CD4-positive, CD25-positive, alpha-beta regulatory T cell (primary cell): ENCODE measurements around the gene VAV3. TPM values are rescaled to one million over a fixed set of nuclear protein-coding genes. Genes with fewer than 3 reads are reported as not detected.
"Not testable (repeated sequence)": the region's sequence is repeated elsewhere in the genome, so short reads cannot be mapped to it uniquely, and the experiment has no call there.

Experiments used
- ATAC-seq, 2 donors: fragments of 150-1000 bp; cut with Tn5 transposase; one replicate each; pipeline ENCODE4 v1.10.0; 2021; ENCODE audit warnings: low read depth in 2 of 2, moderate number of reproducible peaks in 2 of 2, moderate library complexity in 1 of 2
- DNase-seq, 3 donors: peaks; one replicate each; pipeline versions ENCODE4 v3.0.0 to v3.0.0-alpha.2; 2012 to 2022; ENCODE audit warnings: mixed read lengths in 1 of 3
- H3K27ac ChIP-seq: one replicate; pipeline ENCODE4 v1.7.0; 2013; ENCODE audit warnings: mild to moderate bottlenecking, low read length; ENCODE audit not compliant: insufficient read depth, poor library complexity, severe bottlenecking
- H3K27me3 ChIP-seq: one replicate; pipeline ENCODE4 v1.7.0; 2013; ENCODE audit warnings: low read length; ENCODE audit not compliant: control insufficient read depth, insufficient read depth
- H3K36me3 ChIP-seq: one replicate; pipeline ENCODE4 v1.7.0; 2013; ENCODE audit warnings: mild to moderate bottlenecking, low read length, moderate library complexity; ENCODE audit not compliant: control insufficient read depth, insufficient read depth
- H3K4me1 ChIP-seq: 2 replicates; pipeline ENCODE4 v1.7.0; 2013; ENCODE audit warnings: mild to moderate bottlenecking, low read length; ENCODE audit not compliant: insufficient read depth, control insufficient read depth, poor library complexity, severe bottlenecking
- H3K4me3 ChIP-seq: one replicate; pipeline ENCODE4 v1.7.0; 2013; ENCODE audit warnings: low read depth, mild to moderate bottlenecking, low read length, moderate library complexity
- H3K9me3 ChIP-seq, 2 experiments: 1 replicate in 1 of 2; 2 replicates in 1 of 2; pipeline ENCODE4 v1.7.0; 2013; ENCODE audit warnings: low read length in 2 of 2, mild to moderate bottlenecking in 1 of 2, moderate library complexity in 1 of 2; ENCODE audit not compliant: control insufficient read depth in 2 of 2
- H3K27ac Mint-ChIP-seq, 3 donors: one replicate each; pipeline ENCODE4 v1.8.0; 2020 to 2022; ENCODE audit warnings: mild to moderate bottlenecking in 3 of 3, mixed read lengths in 3 of 3, moderate library complexity in 2 of 3
- H3K27me3 Mint-ChIP-seq: one replicate; pipeline ENCODE4 v1.8.0; 2022; ENCODE audit warnings: mild to moderate bottlenecking, mixed read lengths
- H3K36me3 Mint-ChIP-seq: one replicate; pipeline ENCODE4 v1.8.0; 2020; ENCODE audit warnings: mixed read lengths
- H3K4me1 Mint-ChIP-seq, 4 donors: one replicate each; pipeline ENCODE4 v1.8.0; 2020 to 2022; ENCODE audit warnings: mixed read lengths in 4 of 4, mild to moderate bottlenecking in 1 of 4
- H3K4me3 Mint-ChIP-seq, 4 donors: one replicate each; pipeline ENCODE4 v1.8.0; 2020 to 2022; ENCODE audit warnings: mild to moderate bottlenecking in 4 of 4, mixed read lengths in 4 of 4, moderate library complexity in 3 of 4
- H3K9me3 Mint-ChIP-seq, 7 donors: one replicate each; pipeline ENCODE4 v1.8.0; 2020 to 2022; ENCODE audit warnings: mixed read lengths in 7 of 7, mild to moderate bottlenecking in 3 of 7, moderate library complexity in 2 of 7
- polyA plus RNA-seq, 4 donors: library from polyadenylated mRNA; unstranded; fragments of 300-500 nt; fragmentation: Illumina TruSeq; gene quantifications; one replicate each; pipeline ENCODE4 v1.2.3, GENCODE V29; 2021
- total RNA-seq: library from RNA; stranded (reverse); gene quantifications from one replicate; pipeline ENCODE4 v1.2.3, GENCODE V29; 2022

VAV3 gene
- total and polyA plus RNA-seq, 5 donors from 2014 or later: 6.2 to 21.5 (median 11.1) TPM

DNA sequence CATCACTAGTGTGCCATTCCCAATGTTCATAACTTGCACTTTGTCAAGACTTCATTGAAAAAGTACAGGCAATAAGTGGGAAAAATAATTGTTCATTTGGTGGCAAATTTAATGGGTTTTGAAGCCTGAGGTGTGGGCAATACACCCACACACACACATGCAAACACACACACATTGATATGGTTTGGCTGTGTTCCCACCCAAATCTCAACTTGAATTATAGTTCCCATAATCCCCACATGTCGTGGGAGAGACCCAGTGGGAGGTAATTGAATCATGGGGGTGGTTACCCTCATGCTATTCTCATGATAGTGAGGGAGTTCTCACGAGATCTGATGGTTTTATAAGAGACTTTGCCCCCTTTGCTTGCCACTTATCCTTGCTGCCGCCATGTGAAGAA is 39.9 kb upstream of the VAV3 start:
- H3K36me3 Mint-ChIP-seq, H3K4me3 ChIP-seq, H3K9me3 Mint-ChIP-seq, H3K27ac Mint-ChIP-seq, ATAC-seq, H3K27me3 Mint-ChIP-seq, H3K4me1 ChIP-seq, DNase-seq, H3K4me1 Mint-ChIP-seq, H3K27me3 ChIP-seq, H3K36me3 ChIP-seq, H3K27ac ChIP-seq, H3K9me3 ChIP-seq, H3K4me3 Mint-ChIP-seq: not testable (repeated sequence)

DNA sequence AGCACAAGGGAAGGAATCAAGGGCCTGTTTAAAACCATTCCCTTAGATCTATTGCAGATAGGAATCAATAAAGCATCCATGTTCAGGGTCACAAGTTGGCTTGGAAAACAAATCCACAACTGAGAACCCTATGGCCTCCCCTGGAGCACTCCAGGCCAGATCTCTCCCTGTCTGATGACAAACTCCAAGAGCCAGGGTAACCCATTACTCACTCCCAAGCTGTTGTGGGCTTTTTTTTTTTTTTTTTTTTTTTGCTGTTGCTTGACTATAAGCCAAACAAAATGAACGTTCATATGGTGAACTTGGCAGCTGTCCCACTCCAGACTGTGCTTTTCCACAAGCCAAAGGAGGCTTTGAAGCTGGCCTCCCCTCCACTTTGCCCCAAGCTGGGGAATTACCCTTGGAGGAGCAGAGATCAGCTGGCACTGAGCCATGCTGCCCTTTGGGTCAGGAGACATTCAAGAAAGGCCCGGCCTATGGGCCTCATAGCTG is 35.7 kb upstream of the VAV3 start:
- peaks cover 0 to 2% (median 0%) of the 10 kb centered on the region in 7 donors for H3K9me3 Mint-ChIP-seq
- H3K4me3 Mint-ChIP-seq: no peak overlapping the region
- ATAC-seq (no peak), DNase-seq (no peak)
- Histone ChIP-seq H3K36me3 (no peaks in the 10 kb centered on the region), H3K27ac (no peak overlapping the region), H3K4me3 (no peak overlapping the region), H3K27me3 (no peaks in the 10 kb centered on the region), H3K4me1 (no peaks in the 10 kb centered on the region), H3K9me3 (no peaks in the 10 kb centered on the region)
- no peaks in the 10 kb centered on the region for H3K4me1 Mint-ChIP-seq
- H3K36me3 Mint-ChIP-seq: peaks cover 3% of the 10 kb centered on the region
- peak overlapping the region in 1 of 3 donors; percentile 16 for H3K27ac Mint-ChIP-seq
- H3K27me3 Mint-ChIP-seq: no peaks in the 10 kb centered on the region

DNA sequence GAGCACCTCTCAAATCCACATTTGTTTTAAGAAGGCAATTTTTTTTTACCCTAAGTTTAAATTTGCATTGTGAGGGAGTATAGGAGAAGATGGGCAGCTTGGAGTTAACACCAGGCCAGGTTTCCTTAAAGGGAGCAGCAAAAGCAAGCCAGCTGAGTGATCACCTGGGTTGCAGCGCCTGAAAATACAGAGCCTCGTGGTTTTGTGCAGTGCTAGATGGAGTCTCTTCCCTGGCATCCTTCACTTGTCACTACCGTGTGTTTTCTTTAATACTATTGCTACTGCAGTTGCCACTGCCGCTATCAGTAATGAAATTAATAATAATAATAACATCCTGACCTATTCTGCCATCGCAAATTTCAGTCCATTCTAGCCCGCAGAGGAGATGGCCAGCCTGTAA is 35.2 kb upstream of the VAV3 start:
- H3K9me3 ChIP-seq: no peaks in the 10 kb centered on the region

DNA sequence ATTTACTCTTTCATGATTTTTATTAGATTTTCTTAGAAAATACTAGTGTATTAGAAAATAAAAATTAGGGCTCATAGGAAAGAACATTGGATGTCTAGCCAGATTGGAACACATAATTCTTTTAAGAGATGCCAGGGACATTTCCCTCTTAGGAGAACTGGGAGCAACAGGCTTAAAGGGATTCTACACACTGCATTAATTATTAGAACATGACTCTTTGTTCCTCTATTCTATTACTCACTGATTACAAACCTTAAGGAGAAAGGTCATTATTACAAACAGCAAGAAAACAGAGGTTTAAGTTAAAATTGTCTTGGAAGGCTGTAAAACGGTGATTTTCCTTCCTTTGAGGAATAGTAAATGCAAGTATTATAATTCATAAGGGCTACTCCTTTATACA is 32.9 kb upstream of the VAV3 start:
- H3K36me3 Mint-ChIP-seq: peaks cover 3% of the 10 kb centered on the region

More for the DNA sequence above, 35.2 kb upstream of the VAV3 start:
- Mint-ChIP-seq H3K27ac (no peak overlapping the region), H3K4me1 (no peaks in the 10 kb centered on the region), H3K9me3 (peaks cover 0 to 1% (median 0%) of the 10 kb centered on the region in 7 donors), H3K27me3 (no peaks in the 10 kb centered on the region), H3K36me3 (peaks cover 3% of the 10 kb centered on the region), H3K4me3 (no peak overlapping the region)
- Histone ChIP-seq H3K27ac (no peak overlapping the region), H3K36me3 (no peaks in the 10 kb centered on the region), H3K4me1 (no peaks in the 10 kb centered on the region), H3K4me3 (no peak overlapping the region), H3K27me3 (no peaks in the 10 kb centered on the region)
- ATAC-seq: no peak
- no peak for DNase-seq

DNA sequence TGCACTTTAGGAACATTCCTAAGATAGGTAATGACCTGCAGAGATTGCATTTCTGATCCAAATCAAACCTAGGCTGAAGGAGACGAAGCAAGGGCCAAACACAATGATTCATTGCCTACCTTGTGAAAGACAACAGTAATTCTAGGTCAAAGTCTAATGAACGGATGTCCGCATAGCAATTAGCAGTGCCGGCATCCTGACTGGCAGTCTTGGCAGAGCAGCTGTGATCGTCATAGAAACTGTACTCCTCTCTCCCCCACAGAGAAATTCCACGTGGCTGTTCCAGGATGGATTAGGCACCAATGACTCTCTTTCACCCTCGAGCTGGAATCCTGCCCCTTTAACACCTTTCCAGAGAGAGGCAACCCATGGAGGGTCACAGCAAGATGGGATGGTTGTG is 28.9 kb upstream of the VAV3 start:
- Histone ChIP-seq H3K4me3 (no peak overlapping the region), H3K4me1 (no peaks in the 10 kb centered on the region), H3K27me3 (no peaks in the 10 kb centered on the region), H3K36me3 (no peaks in the 10 kb centered on the region), H3K27ac (no peak overlapping the region), H3K9me3 (no peaks in the 10 kb centered on the region)
- no peaks in the 10 kb centered on the region for H3K4me1 Mint-ChIP-seq
- ATAC-seq (no peak), DNase-seq (no peak)
- H3K4me3 Mint-ChIP-seq: no peak overlapping the region
- H3K27me3 Mint-ChIP-seq: no peaks in the 10 kb centered on the region
- no peak overlapping the region for H3K27ac Mint-ChIP-seq
- H3K9me3 Mint-ChIP-seq: peaks cover 0 to 3% (median 0%) of the 10 kb centered on the region in 7 donors
- no peaks in the 10 kb centered on the region for H3K36me3 Mint-ChIP-seq

More for the DNA sequence above, 32.9 kb upstream of the VAV3 start:
- Histone ChIP-seq H3K27me3 (no peaks in the 10 kb centered on the region), H3K9me3 (no peaks in the 10 kb centered on the region), H3K36me3 (no peaks in the 10 kb centered on the region), H3K27ac (no peak overlapping the region), H3K4me3 (no peak overlapping the region), H3K4me1 (no peaks in the 10 kb centered on the region)
- Mint-ChIP-seq H3K27me3 (no peaks in the 10 kb centered on the region), H3K4me3 (no peak overlapping the region), H3K9me3 (peaks cover 0 to 1% (median 0%) of the 10 kb centered on the region in 7 donors), H3K27ac (no peak overlapping the region), H3K4me1 (no peaks in the 10 kb centered on the region)
- no peak for ATAC-seq
- DNase-seq: no peak

DNA sequence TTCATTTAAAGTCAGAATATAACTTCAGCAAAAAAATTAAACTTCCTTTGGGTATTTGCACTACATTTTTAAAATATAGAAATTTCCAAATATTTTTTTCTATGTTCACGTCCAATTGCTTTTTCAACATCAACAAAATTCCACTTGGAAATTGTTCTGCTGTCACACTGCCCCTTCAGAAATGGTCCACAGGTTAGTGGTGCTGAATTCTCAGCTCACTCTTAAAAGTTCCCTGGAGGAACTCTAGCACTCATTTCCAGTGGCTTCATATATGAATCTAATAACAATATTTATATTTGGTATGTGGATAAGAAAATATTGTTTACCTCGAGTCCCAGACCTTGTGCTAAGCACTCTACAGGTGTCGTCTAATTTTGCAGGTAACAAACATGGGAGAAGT is 27.4 kb upstream of the VAV3 start:
- Mint-ChIP-seq H3K36me3 (no peaks in the 10 kb centered on the region), H3K4me1 (no peaks in the 10 kb centered on the region)
- no peak for ATAC-seq

DNA sequence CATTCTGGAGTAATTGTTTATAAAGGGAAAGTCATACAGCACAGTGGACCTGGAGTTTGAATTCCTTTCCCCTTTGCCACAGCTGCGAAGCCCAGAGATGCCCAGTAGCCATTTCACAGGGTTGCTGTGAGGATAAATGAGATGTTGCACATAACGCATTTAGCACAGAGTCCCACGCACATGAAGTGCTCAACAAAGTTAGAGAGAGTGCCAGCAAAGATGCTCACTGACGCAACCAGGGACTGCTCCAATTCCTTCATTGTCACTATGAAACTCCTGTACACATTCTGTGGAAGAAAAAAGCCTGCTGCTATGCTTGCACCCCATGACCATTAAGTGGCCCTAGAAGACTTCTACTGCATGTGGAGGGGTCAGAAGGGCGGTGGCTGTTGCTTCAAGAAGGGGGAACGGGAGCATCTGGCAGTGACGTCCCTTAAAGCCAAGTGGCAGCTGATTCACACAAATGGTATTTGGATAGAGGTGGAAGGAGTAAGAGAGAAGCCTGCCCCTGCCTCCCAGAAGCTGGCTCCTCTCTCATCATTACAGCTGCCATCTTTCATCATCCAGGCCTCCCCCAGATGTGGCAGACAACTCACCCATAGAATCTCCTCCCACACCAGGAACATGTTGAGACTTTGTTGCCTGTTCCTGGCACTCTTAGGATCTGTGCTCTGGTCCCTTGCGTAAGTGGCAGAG is 26.5 kb upstream of the VAV3 start:
- H3K9me3 Mint-ChIP-seq: peaks cover 0 to 2% (median 0%) of the 10 kb centered on the region in 7 donors
- DNase-seq: no peak
- no peaks in the 10 kb centered on the region for H3K36me3 ChIP-seq
- no peaks in the 10 kb centered on the region for H3K9me3 ChIP-seq
- no peaks in the 10 kb centered on the region for H3K27me3 ChIP-seq
- no peak for ATAC-seq
- H3K4me3 Mint-ChIP-seq: no peak overlapping the region
- H3K4me1 Mint-ChIP-seq: no peaks in the 10 kb centered on the region
- no peak overlapping the region for H3K27ac ChIP-seq
- H3K27me3 Mint-ChIP-seq: no peaks in the 10 kb centered on the region
- H3K4me1 ChIP-seq: no peaks in the 10 kb centered on the region
- H3K4me3 ChIP-seq: no peak overlapping the region
- no peaks in the 10 kb centered on the region for H3K36me3 Mint-ChIP-seq
- no peak overlapping the region for H3K27ac Mint-ChIP-seq

More for the DNA sequence above, 27.4 kb upstream of the VAV3 start:
- Mint-ChIP-seq H3K4me3 (no peak overlapping the region), H3K27me3 (no peaks in the 10 kb centered on the region), H3K9me3 (peaks cover 0 to 3% (median 0%) of the 10 kb centered on the region in 7 donors), H3K27ac (no peak overlapping the region)
- no peak for DNase-seq
- H3K9me3 ChIP-seq: no peaks in the 10 kb centered on the region
- no peak overlapping the region for H3K4me3 ChIP-seq
- H3K36me3 ChIP-seq: no peaks in the 10 kb centered on the region
- no peak overlapping the region for H3K27ac ChIP-seq
- H3K27me3 ChIP-seq: no peaks in the 10 kb centered on the region
- H3K4me1 ChIP-seq: no peaks in the 10 kb centered on the region

DNA sequence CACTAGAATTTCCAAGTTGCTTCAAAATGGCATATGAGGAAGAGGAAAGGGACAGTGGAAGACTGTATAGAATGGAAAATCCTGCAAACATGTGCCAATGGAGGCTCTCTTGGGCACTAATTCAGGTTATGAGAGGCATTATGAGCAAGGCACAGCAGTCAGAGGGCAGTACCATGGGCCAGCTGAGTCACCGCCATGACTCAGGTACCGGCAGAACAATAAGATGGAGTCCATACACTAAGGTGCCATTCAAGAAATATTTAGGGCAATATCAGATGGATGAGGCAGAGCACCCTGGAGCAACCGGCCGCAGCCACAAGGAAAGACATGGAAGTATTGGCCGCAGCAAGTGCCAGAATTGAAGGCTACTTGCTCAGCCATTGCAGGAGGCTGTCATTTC is 25.6 kb upstream of the VAV3 start:
- Histone ChIP-seq H3K36me3 (no peaks in the 10 kb centered on the region), H3K27ac (no peak overlapping the region), H3K4me1 (no peaks in the 10 kb centered on the region), H3K4me3 (no peak overlapping the region), H3K9me3 (no peaks in the 10 kb centered on the region), H3K27me3 (no peaks in the 10 kb centered on the region)
- no peak for DNase-seq
- Mint-ChIP-seq H3K27me3 (no peaks in the 10 kb centered on the region), H3K4me1 (no peaks in the 10 kb centered on the region), H3K9me3 (peaks cover 0 to 2% (median 0%) of the 10 kb centered on the region in 7 donors), H3K4me3 (no peak overlapping the region), H3K36me3 (no peaks in the 10 kb centered on the region), H3K27ac (no peak overlapping the region)
- no peak for ATAC-seq
